GM23338 (cell line): Measurements from ENCODE around the gene APOBEC2.

Source experiments
- CREB1 ChIP-seq: fragments of 250-450 bp; sonication (Bioruptor Pico); IDR thresholded peaks from 2 replicates; pipeline ENCODE4 v1.5.0; 2020; ENCODE audit warnings: low read depth, mild to moderate bottlenecking, moderate library complexity
- EZH2 ChIP-seq: fragments of 200-600 bp; sonication (generic); IDR thresholded peaks from one replicate; pipeline ENCODE4 v1.8.0; 2017; ENCODE audit warnings: antibody characterized with exemption, mild to moderate bottlenecking, low read depth; ENCODE audit not compliant: unreplicated experiment
- EZH2phosphoT487 ChIP-seq: fragments of 200-600 bp; sonication (generic); IDR thresholded peaks from one replicate; pipeline ENCODE4 v1.8.1; 2018; ENCODE audit warnings: antibody characterized with exemption; ENCODE audit not compliant: unreplicated experiment
- JUNB ChIP-seq: IDR thresholded peaks from one replicate; pipeline ENCODE4 v1.6.1; 2016; ENCODE audit warnings: antibody characterized with exemption; ENCODE audit not compliant: unreplicated experiment
- NANOG ChIP-seq: IDR thresholded peaks from 2 replicates; pipeline ENCODE4 v1.6.1; 2016; ENCODE audit warnings: antibody characterized with exemption, borderline replicate concordance
- POLR2AphosphoS5 ChIP-seq: IDR thresholded peaks from 2 replicates; pipeline ENCODE4 v1.6.1; 2016; ENCODE audit warnings: antibody characterized with exemption, low read depth
- ZNF114 ChIP-seq: fragments of 250-450 bp; sonication (Bioruptor Pico); IDR thresholded peaks from 2 replicates; pipeline ENCODE4 v1.5.0; 2020; ENCODE audit warnings: mild to moderate bottlenecking, moderate library complexity
- ZNF331 ChIP-seq: fragments of 250-450 bp; sonication (Bioruptor Pico); IDR thresholded peaks from 2 replicates; pipeline ENCODE4 v1.5.0; 2020; ENCODE audit warnings: low read depth, mild to moderate bottlenecking, moderate library complexity
- TF ChIP-seq, protein P1 (sequence below), 2 experiments: fragments of 200-600 bp in 1 of 2; sonication (generic) in 1 of 2; conservative IDR thresholded peaks; 2 replicates each; pipeline versions ENCODE4 v1.5.1 to v1.6.1; 2016 to 2017; ENCODE audit warnings: antibody characterized with exemption in 2 of 2, low read depth in 2 of 2, mild to moderate bottlenecking in 2 of 2, moderate library complexity in 1 of 2
- TF ChIP-seq, protein P2 (sequence below): IDR thresholded peaks from one replicate; pipeline ENCODE4 v1.6.1; 2018; ENCODE audit warnings: antibody characterized with exemption; ENCODE audit not compliant: unreplicated experiment
- TF ChIP-seq, protein P3 (sequence below): IDR thresholded peaks from 2 replicates; pipeline ENCODE4 v1.6.1; 2016; ENCODE audit warnings: antibody characterized with exemption
- TF ChIP-seq, protein P4 (sequence below): fragments of 250-450 bp; sonication (Bioruptor Pico); IDR thresholded peaks from 2 replicates; pipeline ENCODE4 v1.5.0; 2020; ENCODE audit warnings: mild to moderate bottlenecking, moderate library complexity

DNA sequence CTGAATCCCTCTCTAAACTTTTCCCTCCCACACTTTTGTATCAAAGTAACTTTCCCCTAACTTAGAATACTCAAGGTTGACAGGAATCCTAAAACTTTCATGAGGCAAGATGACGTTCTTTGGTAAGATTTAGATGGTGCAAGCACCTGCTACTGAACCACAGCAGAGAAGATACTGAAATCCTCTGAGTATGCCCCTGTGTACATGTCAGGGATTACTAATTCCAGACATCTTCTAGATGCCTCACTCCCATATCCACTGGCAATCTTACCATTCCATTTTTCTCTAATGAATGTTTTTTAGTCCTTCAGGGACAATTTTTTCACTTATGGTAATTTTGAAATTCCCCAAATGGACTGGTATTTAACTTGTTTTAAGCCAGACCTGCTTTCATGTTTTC is 9.1 kb downstream of the APOBEC2 start:
- TF ChIP-seq, protein P1, sequence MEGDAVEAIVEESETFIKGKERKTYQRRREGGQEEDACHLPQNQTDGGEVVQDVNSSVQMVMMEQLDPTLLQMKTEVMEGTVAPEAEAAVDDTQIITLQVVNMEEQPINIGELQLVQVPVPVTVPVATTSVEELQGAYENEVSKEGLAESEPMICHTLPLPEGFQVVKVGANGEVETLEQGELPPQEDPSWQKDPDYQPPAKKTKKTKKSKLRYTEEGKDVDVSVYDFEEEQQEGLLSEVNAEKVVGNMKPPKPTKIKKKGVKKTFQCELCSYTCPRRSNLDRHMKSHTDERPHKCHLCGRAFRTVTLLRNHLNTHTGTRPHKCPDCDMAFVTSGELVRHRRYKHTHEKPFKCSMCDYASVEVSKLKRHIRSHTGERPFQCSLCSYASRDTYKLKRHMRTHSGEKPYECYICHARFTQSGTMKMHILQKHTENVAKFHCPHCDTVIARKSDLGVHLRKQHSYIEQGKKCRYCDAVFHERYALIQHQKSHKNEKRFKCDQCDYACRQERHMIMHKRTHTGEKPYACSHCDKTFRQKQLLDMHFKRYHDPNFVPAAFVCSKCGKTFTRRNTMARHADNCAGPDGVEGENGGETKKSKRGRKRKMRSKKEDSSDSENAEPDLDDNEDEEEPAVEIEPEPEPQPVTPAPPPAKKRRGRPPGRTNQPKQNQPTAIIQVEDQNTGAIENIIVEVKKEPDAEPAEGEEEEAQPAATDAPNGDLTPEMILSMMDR (conservative IDR thresholded peaks at IDR 0.05; ENCODE audit: low read depth in 2 of 2), result no peak
- TF ChIP-seq POLR2AphosphoS5, result no peak
- no peak for TF ChIP-seq EZH2
- no peak for TF ChIP-seq EZH2phosphoT487
- TF ChIP-seq, protein P2, sequence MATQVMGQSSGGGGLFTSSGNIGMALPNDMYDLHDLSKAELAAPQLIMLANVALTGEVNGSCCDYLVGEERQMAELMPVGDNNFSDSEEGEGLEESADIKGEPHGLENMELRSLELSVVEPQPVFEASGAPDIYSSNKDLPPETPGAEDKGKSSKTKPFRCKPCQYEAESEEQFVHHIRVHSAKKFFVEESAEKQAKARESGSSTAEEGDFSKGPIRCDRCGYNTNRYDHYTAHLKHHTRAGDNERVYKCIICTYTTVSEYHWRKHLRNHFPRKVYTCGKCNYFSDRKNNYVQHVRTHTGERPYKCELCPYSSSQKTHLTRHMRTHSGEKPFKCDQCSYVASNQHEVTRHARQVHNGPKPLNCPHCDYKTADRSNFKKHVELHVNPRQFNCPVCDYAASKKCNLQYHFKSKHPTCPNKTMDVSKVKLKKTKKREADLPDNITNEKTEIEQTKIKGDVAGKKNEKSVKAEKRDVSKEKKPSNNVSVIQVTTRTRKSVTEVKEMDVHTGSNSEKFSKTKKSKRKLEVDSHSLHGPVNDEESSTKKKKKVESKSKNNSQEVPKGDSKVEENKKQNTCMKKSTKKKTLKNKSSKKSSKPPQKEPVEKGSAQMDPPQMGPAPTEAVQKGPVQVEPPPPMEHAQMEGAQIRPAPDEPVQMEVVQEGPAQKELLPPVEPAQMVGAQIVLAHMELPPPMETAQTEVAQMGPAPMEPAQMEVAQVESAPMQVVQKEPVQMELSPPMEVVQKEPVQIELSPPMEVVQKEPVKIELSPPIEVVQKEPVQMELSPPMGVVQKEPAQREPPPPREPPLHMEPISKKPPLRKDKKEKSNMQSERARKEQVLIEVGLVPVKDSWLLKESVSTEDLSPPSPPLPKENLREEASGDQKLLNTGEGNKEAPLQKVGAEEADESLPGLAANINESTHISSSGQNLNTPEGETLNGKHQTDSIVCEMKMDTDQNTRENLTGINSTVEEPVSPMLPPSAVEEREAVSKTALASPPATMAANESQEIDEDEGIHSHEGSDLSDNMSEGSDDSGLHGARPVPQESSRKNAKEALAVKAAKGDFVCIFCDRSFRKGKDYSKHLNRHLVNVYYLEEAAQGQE, result no peak
- no peak for TF ChIP-seq NANOG
- no peak for TF ChIP-seq CREB1 (CRISPR knock-in tag)
- no peak for TF ChIP-seq JUNB
- TF ChIP-seq, protein P3, sequence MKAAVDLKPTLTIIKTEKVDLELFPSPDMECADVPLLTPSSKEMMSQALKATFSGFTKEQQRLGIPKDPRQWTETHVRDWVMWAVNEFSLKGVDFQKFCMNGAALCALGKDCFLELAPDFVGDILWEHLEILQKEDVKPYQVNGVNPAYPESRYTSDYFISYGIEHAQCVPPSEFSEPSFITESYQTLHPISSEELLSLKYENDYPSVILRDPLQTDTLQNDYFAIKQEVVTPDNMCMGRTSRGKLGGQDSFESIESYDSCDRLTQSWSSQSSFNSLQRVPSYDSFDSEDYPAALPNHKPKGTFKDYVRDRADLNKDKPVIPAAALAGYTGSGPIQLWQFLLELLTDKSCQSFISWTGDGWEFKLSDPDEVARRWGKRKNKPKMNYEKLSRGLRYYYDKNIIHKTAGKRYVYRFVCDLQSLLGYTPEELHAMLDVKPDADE, result no peak
- TF ChIP-seq, protein P4, sequence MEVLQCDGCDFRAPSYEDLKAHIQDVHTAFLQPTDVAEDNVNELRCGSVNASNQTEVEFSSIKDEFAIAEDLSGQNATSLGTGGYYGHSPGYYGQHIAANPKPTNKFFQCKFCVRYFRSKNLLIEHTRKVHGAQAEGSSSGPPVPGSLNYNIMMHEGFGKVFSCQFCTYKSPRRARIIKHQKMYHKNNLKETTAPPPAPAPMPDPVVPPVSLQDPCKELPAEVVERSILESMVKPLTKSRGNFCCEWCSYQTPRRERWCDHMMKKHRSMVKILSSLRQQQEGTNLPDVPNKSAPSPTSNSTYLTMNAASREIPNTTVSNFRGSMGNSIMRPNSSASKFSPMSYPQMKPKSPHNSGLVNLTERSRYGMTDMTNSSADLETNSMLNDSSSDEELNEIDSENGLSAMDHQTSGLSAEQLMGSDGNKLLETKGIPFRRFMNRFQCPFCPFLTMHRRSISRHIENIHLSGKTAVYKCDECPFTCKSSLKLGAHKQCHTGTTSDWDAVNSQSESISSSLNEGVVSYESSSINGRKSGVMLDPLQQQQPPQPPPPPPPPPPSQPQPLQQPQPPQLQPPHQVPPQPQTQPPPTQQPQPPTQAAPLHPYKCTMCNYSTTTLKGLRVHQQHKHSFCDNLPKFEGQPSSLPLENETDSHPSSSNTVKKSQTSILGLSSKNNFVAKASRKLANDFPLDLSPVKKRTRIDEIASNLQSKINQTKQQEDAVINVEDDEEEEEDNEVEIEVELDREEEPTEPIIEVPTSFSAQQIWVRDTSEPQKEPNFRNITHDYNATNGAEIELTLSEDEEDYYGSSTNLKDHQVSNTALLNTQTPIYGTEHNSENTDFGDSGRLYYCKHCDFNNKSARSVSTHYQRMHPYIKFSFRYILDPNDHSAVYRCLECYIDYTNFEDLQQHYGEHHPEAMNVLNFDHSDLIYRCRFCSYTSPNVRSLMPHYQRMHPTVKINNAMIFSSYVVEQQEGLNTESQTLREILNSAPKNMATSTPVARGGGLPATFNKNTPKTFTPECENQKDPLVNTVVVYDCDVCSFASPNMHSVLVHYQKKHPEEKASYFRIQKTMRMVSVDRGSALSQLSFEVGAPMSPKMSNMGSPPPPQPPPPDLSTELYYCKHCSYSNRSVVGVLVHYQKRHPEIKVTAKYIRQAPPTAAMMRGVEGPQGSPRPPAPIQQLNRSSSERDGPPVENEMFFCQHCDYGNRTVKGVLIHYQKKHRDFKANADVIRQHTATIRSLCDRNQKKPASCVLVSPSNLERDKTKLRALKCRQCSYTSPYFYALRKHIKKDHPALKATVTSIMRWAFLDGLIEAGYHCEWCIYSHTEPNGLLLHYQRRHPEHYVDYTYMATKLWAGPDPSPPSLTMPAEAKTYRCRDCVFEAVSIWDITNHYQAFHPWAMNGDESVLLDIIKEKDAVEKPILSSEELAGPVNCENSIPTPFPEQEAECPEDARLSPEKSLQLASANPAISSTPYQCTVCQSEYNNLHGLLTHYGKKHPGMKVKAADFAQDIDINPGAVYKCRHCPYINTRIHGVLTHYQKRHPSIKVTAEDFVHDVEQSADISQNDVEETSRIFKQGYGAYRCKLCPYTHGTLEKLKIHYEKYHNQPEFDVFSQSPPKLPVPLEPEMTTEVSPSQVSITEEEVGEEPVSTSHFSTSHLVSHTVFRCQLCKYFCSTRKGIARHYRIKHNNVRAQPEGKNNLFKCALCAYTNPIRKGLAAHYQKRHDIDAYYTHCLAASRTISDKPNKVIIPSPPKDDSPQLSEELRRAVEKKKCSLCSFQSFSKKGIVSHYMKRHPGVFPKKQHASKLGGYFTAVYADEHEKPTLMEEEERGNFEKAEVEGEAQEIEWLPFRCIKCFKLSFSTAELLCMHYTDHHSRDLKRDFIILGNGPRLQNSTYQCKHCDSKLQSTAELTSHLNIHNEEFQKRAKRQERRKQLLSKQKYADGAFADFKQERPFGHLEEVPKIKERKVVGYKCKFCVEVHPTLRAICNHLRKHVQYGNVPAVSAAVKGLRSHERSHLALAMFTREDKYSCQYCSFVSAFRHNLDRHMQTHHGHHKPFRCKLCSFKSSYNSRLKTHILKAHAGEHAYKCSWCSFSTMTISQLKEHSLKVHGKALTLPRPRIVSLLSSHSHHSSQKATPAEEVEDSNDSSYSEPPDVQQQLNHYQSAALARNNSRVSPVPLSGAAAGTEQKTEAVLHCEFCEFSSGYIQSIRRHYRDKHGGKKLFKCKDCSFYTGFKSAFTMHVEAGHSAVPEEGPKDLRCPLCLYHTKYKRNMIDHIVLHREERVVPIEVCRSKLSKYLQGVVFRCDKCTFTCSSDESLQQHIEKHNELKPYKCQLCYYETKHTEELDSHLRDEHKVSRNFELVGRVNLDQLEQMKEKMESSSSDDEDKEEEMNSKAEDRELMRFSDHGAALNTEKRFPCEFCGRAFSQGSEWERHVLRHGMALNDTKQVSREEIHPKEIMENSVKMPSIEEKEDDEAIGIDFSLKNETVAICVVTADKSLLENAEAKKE, result no peak
- TF ChIP-seq ZNF331 (CRISPR knock-in tag), result no peak
- TF ChIP-seq ZNF114, result no peak
